Measurements from ENCODE around the gene PPFIA4. TPM values are rescaled to one million over a fixed set of nuclear protein-coding genes. Genes with fewer than 3 reads are reported as not detected.

The PPFIA4 gene
- total RNA-seq, 1 experiment from 2014 or later, result not detected

- no peak overlapping the region for H3K27ac ChIP-seq (ENCODE audit: low read length)
- peaks cover 14% of the 10 kb centered on the region for H3K4me1 ChIP-seq (ENCODE audit: low read length)
- no peaks in the 10 kb centered on the region for H3K9me3 ChIP-seq (ENCODE audit: low read length)
- H3K9ac ChIP-seq (ENCODE audit: low read length), result no peak overlapping the region
- no peaks in the 10 kb centered on the region for H3K36me3 ChIP-seq (ENCODE audit: insufficient read depth, low read length)
- no peak overlapping the region for H2AFZ ChIP-seq (ENCODE audit: low read length)
- no peaks in the 10 kb centered on the region for H3K9me2 ChIP-seq (replicated peaks; ENCODE audit: insufficient read depth, low read length)
- DNase-seq, result no peak
- H3K4me3 ChIP-seq (ENCODE audit: low read length), result no peak overlapping the region
- H3K4me2 ChIP-seq (ENCODE audit: low read depth, low read length, poor library complexity, severe bottlenecking), result no peak overlapping the region
- H4K20me1 ChIP-seq (ENCODE audit: insufficient read depth, low read depth, low read length), result no peaks in the 10 kb centered on the region
- no peaks in the 10 kb centered on the region for H3K79me2 ChIP-seq (ENCODE audit: low read length)
- H3K27me3 ChIP-seq (ENCODE audit: low read length), result no peaks in the 10 kb centered on the region
Measured at GRCh38 chr1:203089001-203089650, 62.8 kb downstream of the PPFIA4 start.

- no peak for DNase-seq
- H3K79me2 ChIP-seq (ENCODE audit: low read length), result no peaks in the 10 kb centered on the region
- no peak overlapping the region for H3K4me2 ChIP-seq (ENCODE audit: low read depth, low read length, poor library complexity, severe bottlenecking)
Measured at GRCh38 chr1:203089651-203090045, 63.4 kb downstream of the PPFIA4 start.

DNA sequence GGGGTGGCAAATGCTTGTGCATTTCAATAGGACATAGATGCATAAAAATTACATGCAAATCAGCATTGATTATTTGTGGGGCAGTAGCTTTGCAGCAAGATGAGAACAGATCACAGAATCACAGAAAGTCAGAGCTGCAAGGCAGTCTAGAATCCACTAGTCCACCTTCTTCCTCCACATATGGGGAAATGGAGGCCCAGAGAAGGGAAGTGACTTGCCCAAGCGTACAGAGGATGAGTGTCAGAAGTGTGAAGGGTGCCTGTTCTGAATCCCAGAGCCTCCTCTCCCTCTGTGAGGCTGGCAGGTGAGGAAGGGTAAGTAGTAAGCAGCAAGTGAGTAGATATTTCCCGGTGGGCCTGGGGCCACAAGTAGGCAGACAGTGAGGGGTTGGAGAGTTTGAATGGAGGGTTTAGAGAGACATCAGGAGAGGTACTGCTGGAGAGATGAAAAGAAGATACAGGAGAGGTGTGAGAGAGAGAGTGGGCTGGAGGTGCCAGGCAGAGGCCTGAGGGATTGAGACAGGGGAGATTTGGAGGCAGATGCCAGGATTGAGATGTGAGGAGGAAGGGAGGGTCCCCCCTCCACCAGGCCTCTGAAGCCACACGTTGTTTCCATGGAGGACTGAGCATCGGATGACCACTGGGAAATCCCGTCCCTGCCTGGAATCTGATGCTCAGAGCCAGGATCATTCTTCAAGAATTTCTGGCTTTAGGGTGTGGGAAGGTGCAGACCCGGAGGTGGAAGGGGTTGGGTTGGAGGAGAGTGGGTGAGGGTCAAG lies 64.3 kb downstream of the PPFIA4 start:
- Histone ChIP-seq H3K36me3 (ENCODE audit: insufficient read depth, low read length) (no peaks in the 10 kb centered on the region), H3K27ac (ENCODE audit: low read length) (no peak overlapping the region), H4K20me1 (ENCODE audit: insufficient read depth, low read depth, low read length) (no peaks in the 10 kb centered on the region), H3K4me1 (ENCODE audit: low read length) (peaks cover 14% of the 10 kb centered on the region), H3K4me3 (ENCODE audit: low read length) (no peak overlapping the region), H3K9ac (ENCODE audit: low read length) (no peak overlapping the region), H3K4me2 (ENCODE audit: low read depth, low read length, poor library complexity, severe bottlenecking) (no peak overlapping the region), H3K27me3 (ENCODE audit: low read length) (peaks cover 4% of the 10 kb centered on the region; the same call in 1 of the 2 replicates), H3K9me2 (replicated peaks; ENCODE audit: insufficient read depth, low read length) (no peaks in the 10 kb centered on the region), H3K79me2 (ENCODE audit: low read length) (no peaks in the 10 kb centered on the region), H2AFZ (ENCODE audit: low read length) (no peak overlapping the region), H3K9me3 (ENCODE audit: low read length) (peaks cover 5% of the 10 kb centered on the region; the same call in 1 of the 2 replicates)
- no peak for DNase-seq

More at GRCh38 chr1:203089651-203090045, 63.4 kb downstream of the PPFIA4 start:
- Histone ChIP-seq H3K27ac (ENCODE audit: low read length) (no peak overlapping the region), H3K36me3 (ENCODE audit: insufficient read depth, low read length) (no peaks in the 10 kb centered on the region), H4K20me1 (ENCODE audit: insufficient read depth, low read depth, low read length) (no peaks in the 10 kb centered on the region), H2AFZ (ENCODE audit: low read length) (no peak overlapping the region), H3K9me2 (replicated peaks; ENCODE audit: insufficient read depth, low read length) (no peaks in the 10 kb centered on the region), H3K9me3 (ENCODE audit: low read length) (0 out of 2 replicates have a peak, but pooled peaks cover under 1% of the 10 kb centered on the region), H3K4me1 (ENCODE audit: low read length) (peaks cover 14% of the 10 kb centered on the region), H3K9ac (ENCODE audit: low read length) (no peak overlapping the region), H3K4me3 (ENCODE audit: low read length) (no peak overlapping the region), H3K27me3 (ENCODE audit: low read length) (peaks cover 1% of the 10 kb centered on the region; the same call in 1 of the 2 replicates)

DNA sequence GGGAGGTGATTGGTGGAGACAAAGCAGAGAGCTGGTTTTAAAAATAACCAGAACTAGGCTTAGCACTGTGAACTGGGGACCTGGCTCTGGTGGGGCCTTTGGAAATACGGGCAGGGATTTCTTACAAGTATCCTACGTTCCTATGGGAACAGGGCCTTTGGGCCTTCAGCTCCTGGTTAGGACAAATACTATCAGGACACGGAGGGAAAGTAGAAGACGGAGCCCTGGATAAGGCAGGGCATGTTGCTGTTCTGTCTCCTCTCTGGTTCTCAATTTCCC lies 64.8 kb downstream of the PPFIA4 start:
- Histone ChIP-seq H3K4me2 (ENCODE audit: low read depth, low read length, poor library complexity, severe bottlenecking) (no peak overlapping the region), H3K36me3 (ENCODE audit: insufficient read depth, low read length) (no peaks in the 10 kb centered on the region), H3K4me1 (ENCODE audit: low read length) (peaks cover 14% of the 10 kb centered on the region), H3K9me3 (ENCODE audit: low read length) (peaks cover 5% of the 10 kb centered on the region; the same call in 1 of the 2 replicates), H2AFZ (ENCODE audit: low read length) (no peak overlapping the region), H3K79me2 (ENCODE audit: low read length) (no peaks in the 10 kb centered on the region), H3K4me3 (ENCODE audit: low read length) (no peak overlapping the region), H3K9ac (ENCODE audit: low read length) (no peak overlapping the region), H4K20me1 (ENCODE audit: insufficient read depth, low read depth, low read length) (no peaks in the 10 kb centered on the region), H3K9me2 (replicated peaks; ENCODE audit: insufficient read depth, low read length) (no peaks in the 10 kb centered on the region), H3K27ac (ENCODE audit: low read length) (no peak overlapping the region), H3K27me3 (ENCODE audit: low read length) (peaks cover 4% of the 10 kb centered on the region; the same call in 1 of the 2 replicates)
- no peak for DNase-seq

GRCh38 chr1:203091761-203092330 lies 65.6 kb downstream of the PPFIA4 start:
- H3K27me3 ChIP-seq (ENCODE audit: low read length), result peaks cover 4% of the 10 kb centered on the region; the same call in 1 of the 2 replicates
- H2AFZ ChIP-seq (ENCODE audit: low read length), result no peak overlapping the region
- DNase-seq, result no peak
- no peak overlapping the region for H3K27ac ChIP-seq (ENCODE audit: low read length)
- no peak overlapping the region for H3K4me3 ChIP-seq (ENCODE audit: low read length)
- H3K36me3 ChIP-seq (ENCODE audit: insufficient read depth, low read length), result no peaks in the 10 kb centered on the region
- H3K4me2 ChIP-seq (ENCODE audit: low read depth, low read length, poor library complexity, severe bottlenecking), result no peak overlapping the region
- no peaks in the 10 kb centered on the region for H3K9me2 ChIP-seq (replicated peaks; ENCODE audit: insufficient read depth, low read length)
- H3K9ac ChIP-seq (ENCODE audit: low read length), result no peak overlapping the region
- H3K79me2 ChIP-seq (ENCODE audit: low read length), result no peaks in the 10 kb centered on the region
- H3K9me3 ChIP-seq (ENCODE audit: low read length), result peaks cover 5% of the 10 kb centered on the region; the same call in 1 of the 2 replicates
- no peaks in the 10 kb centered on the region for H4K20me1 ChIP-seq (ENCODE audit: insufficient read depth, low read depth, low read length)
- peaks cover 14% of the 10 kb centered on the region for H3K4me1 ChIP-seq (ENCODE audit: low read length)

GRCh38 chr1:203093754-203094410 lies 67.6 kb downstream of the PPFIA4 start:
- no peaks in the 10 kb centered on the region for H3K9me2 ChIP-seq (replicated peaks; ENCODE audit: insufficient read depth, low read length)
- H3K4me1 ChIP-seq (ENCODE audit: low read length), result peaks cover 14% of the 10 kb centered on the region
- no peak overlapping the region for H3K9ac ChIP-seq (ENCODE audit: low read length)
- H3K9me3 ChIP-seq (ENCODE audit: low read length), result peaks cover 5% of the 10 kb centered on the region; the same call in 1 of the 2 replicates
- H3K27me3 ChIP-seq (ENCODE audit: low read length), result peaks cover 4% of the 10 kb centered on the region; the same call in 1 of the 2 replicates
- H2AFZ ChIP-seq (ENCODE audit: low read length), result no peak overlapping the region
- no peak overlapping the region for H3K4me2 ChIP-seq (ENCODE audit: low read depth, low read length, poor library complexity, severe bottlenecking)
- no peak overlapping the region for H3K4me3 ChIP-seq (ENCODE audit: low read length)
- H3K36me3 ChIP-seq (ENCODE audit: insufficient read depth, low read length), result no peaks in the 10 kb centered on the region
- no peak for DNase-seq
- H3K27ac ChIP-seq (ENCODE audit: low read length), result no peak overlapping the region
- H3K79me2 ChIP-seq (ENCODE audit: low read length), result no peaks in the 10 kb centered on the region
- no peaks in the 10 kb centered on the region for H4K20me1 ChIP-seq (ENCODE audit: insufficient read depth, low read depth, low read length)

DNA sequence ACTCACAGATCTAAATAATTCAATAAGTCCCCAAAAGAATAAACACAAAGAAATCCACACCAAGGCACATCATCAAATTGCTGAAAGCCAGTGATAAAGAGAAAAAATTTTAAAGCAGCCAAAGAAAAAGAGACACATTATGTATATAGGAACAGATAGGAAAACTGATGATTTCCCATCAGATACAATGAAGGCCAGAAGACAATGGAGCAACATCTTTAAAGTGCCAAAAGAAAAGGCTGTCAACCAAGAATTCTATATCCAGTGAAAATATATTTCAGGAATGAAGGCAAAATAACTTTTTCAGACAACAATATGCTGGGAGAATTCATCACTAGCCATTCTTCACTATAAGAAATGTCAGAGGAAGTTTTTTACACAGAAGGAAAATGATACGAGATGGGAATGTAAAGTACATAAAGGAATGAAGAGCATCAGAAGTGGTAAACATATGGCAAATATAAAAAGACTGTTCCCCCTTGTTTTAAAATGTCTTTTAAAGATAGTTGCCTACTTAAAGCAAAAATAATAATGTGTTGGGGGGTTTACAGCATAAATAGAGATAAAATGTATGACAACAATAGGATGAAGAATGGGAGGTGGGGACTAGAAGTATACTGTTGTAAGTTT lies 68.9 kb downstream of the PPFIA4 start:
- H4K20me1 ChIP-seq (ENCODE audit: insufficient read depth, low read depth, low read length), result no peaks in the 10 kb centered on the region
- H3K27me3 ChIP-seq (ENCODE audit: low read length), result peaks cover 4% of the 10 kb centered on the region; the same call in 1 of the 2 replicates

More for the DNA sequence above, 68.9 kb downstream of the PPFIA4 start:
- H2AFZ ChIP-seq (ENCODE audit: low read length), result no peak overlapping the region
- peaks cover 7% of the 10 kb centered on the region for H3K4me1 ChIP-seq (ENCODE audit: low read length)
- no peaks in the 10 kb centered on the region for H3K79me2 ChIP-seq (ENCODE audit: low read length)
- H3K36me3 ChIP-seq (ENCODE audit: insufficient read depth, low read length), result no peaks in the 10 kb centered on the region
- H3K27ac ChIP-seq (ENCODE audit: low read length), result no peak overlapping the region
- H3K4me3 ChIP-seq (ENCODE audit: low read length), result no peak overlapping the region
- no peaks in the 10 kb centered on the region for H3K9me2 ChIP-seq (replicated peaks; ENCODE audit: insufficient read depth, low read length)
- H3K9me3 ChIP-seq (ENCODE audit: low read length), result peaks cover 5% of the 10 kb centered on the region; the same call in 1 of the 2 replicates
- no peak for DNase-seq
- no peak overlapping the region for H3K4me2 ChIP-seq (ENCODE audit: low read depth, low read length, poor library complexity, severe bottlenecking)
- no peak overlapping the region for H3K9ac ChIP-seq (ENCODE audit: low read length)
